Vagina (tissue), 2 donors: ENCODE measurements around the gene SSTR4. TPM values are rescaled to one million over a fixed set of nuclear protein-coding genes. Genes with fewer than 3 reads are reported as not detected.
A peak's percentile ranks its signal among the peaks of the same experiment; 100 is the strongest.

ENCODE experiments used
- DNase-seq, 2 donors: peaks; one replicate each; pipeline ENCODE4 v3.0.0-alpha.2; 2017; ENCODE audit errors: extremely low spot score in 2 of 2
- H3K27ac ChIP-seq: fragments of 200-600 bp; sonication (generic); one replicate; pipeline ENCODE4 v1.5.1; 2019
- H3K27me3 ChIP-seq: fragments of 200-600 bp; sonication (generic); one replicate; pipeline ENCODE4 v1.5.1; 2019
- H3K36me3 ChIP-seq, 2 donors: fragments of 200-600 bp; sonication (generic); one replicate each; pipeline ENCODE4 v1.5.1; 2017 to 2019
- H3K4me1 ChIP-seq: fragments of 200-600 bp; sonication (generic); one replicate; pipeline ENCODE4 v1.5.1; 2019
- H3K4me3 ChIP-seq, 2 donors: fragments of 200-600 bp; sonication (generic); 1 replicate in 1 of 2; 2 replicates in 1 of 2; pipeline ENCODE4 v1.5.1; 2016 to 2019
- H3K9me3 ChIP-seq: fragments of 200-600 bp; sonication (generic); one replicate; pipeline ENCODE4 v1.5.1; 2019
- POLR2A ChIP-seq, 2 donors: fragments of 450-650 bp; IDR thresholded peaks; one replicate each; pipeline ENCODE4 v1.6.1; 2017; ENCODE audit warnings: antibody characterized with exemption in 2 of 2, mild to moderate bottlenecking in 2 of 2, moderate library complexity in 2 of 2
- POLR2AphosphoS5 ChIP-seq, 2 donors: sonication (generic); formaldehyde crosslinking; IDR thresholded peaks; one replicate each; pipeline ENCODE4 v1.9.0; 2017; ENCODE audit warnings: antibody characterized with exemption in 2 of 2, mild to moderate bottlenecking in 2 of 2, low read depth in 1 of 2; ENCODE audit not compliant: insufficient read depth in 1 of 2
- intact Hi-C: fragments of 100-400 bp; cut with DNase I; formaldehyde crosslinking; loops from one replicate; pipeline ENCODE4 v1.15.1; 2023
- total RNA-seq: library from RNA; depleted of rRNA; stranded (reverse); fragments of >200 nt; gene quantifications from one replicate; pipeline ENCODE4 v1.2.3, GENCODE V29; 2016
- TF ChIP-seq, protein P1 (sequence below), 3 experiments: fragments of 450-650 bp in 2 of 3; fragments of 200-600 bp in 1 of 3; sonication (generic) in 1 of 3; IDR thresholded peaks; one replicate each; pipeline ENCODE4 v1.5.1; 2017 to 2019; ENCODE audit warnings: antibody characterized with exemption in 3 of 3, mild to moderate bottlenecking in 2 of 3, moderate library complexity in 2 of 3

The SSTR4 gene
- total RNA-seq, 1 donor from 2014 or later, result not detected

DNA sequence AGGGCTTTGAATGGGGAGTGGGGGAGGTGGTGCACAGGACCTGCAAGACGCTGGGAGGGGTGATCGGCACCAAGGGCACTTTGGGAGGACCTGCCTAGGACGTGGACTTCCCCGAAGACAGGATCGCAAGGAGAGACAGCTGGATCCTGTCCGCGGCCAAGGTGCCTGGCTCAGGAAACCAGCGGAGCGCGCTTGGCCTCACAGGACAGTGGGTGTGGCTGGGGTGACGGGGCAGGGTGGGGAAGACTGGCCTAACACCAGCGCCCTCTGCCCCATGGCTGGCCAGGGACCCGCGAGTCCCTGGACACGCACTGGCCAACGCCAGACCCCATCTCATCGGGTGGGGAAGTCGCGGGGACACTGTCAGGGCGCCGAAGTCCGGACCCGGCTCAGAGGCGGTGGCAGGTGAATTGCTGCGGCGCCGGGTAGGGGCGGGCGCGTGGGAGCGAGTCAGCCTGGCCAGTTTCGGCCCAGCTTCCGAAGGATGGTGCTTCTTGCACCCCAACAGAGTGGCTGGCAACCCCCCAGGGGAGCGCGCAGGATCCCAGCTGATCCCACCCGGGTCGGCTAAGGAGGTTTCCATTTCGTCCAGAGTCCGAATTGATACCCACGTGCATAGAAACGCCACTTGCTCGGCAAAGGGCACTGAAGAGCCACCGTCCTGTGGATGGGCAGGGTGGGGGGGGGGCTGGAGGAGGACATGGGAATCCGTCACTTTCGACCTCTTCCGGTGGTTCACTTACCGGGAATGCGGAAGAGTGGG lies 15.1 kb downstream of the SSTR4 start:
- H3K36me3 ChIP-seq, result no peaks in the 10 kb centered on the region
- DNase-seq, result no peak
- TF ChIP-seq POLR2AphosphoS5 (IDR thresholded peaks at IDR 0.05; ENCODE audit: insufficient read depth in 1 of 2, low read depth in 1 of 2) (peak in 1 of 2 donors; percentile 6), POLR2A (IDR thresholded peaks at IDR 0.05) (no peak)
- TF ChIP-seq, protein P1, sequence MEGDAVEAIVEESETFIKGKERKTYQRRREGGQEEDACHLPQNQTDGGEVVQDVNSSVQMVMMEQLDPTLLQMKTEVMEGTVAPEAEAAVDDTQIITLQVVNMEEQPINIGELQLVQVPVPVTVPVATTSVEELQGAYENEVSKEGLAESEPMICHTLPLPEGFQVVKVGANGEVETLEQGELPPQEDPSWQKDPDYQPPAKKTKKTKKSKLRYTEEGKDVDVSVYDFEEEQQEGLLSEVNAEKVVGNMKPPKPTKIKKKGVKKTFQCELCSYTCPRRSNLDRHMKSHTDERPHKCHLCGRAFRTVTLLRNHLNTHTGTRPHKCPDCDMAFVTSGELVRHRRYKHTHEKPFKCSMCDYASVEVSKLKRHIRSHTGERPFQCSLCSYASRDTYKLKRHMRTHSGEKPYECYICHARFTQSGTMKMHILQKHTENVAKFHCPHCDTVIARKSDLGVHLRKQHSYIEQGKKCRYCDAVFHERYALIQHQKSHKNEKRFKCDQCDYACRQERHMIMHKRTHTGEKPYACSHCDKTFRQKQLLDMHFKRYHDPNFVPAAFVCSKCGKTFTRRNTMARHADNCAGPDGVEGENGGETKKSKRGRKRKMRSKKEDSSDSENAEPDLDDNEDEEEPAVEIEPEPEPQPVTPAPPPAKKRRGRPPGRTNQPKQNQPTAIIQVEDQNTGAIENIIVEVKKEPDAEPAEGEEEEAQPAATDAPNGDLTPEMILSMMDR (IDR thresholded peaks at IDR 0.05), result no peak
- intact Hi-C loops, result loop anchor here (10.0 kb wide), 1 partner anchor 295 kb away; no protein-coding TSS in a partner anchor
- H3K27me3 ChIP-seq, result no peaks in the 10 kb centered on the region
- H3K27ac ChIP-seq, result peak overlapping the region; percentile 67
- H3K4me1 ChIP-seq, result peaks cover 50% of the 10 kb centered on the region
- no peaks in the 10 kb centered on the region for H3K9me3 ChIP-seq
- peak overlapping the region; percentile 48 to 49 for H3K4me3 ChIP-seq

DNA sequence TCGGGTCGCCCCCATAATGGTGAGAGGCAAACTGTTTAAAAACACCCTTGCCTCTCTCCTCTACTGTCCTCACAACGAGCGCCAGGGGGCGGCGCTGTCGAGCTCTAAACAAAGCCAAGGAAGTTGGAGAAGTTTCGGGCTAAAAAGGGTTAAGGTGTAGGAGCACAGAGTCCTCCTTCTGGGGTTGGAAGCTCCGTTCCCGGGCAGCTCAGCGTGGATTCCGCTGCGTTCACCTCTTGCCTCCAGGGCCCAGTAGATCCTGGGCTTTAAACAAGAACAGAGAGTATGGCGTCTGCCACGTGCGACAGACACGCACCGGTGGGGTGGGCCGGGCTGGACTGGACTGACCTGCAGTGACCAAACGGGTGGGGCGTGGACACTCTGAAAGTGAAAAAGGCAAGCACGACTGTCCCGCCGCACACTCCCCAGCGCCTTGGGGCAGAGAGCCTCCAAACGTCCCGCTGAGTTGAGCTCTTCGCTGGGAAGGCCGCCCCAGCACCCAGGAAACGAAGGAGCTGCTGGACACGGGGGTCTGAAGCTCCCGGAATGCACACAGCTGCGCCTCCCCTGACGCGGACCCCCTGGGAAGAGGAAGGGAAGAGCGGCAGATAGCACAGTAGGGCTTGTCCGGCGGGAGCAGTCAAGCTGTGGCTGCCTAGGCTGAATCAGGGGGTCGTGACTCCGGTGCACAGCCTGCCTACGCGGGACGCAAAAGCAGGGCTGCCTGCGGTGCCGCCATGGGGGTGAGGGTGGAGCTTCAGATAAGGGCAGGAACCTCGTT lies 15.9 kb downstream of the SSTR4 start:
- TF ChIP-seq, protein P1 (IDR thresholded peaks at IDR 0.05), result peak; percentile 11 to 62 (median 41)
- TF ChIP-seq POLR2A (IDR thresholded peaks at IDR 0.05) (no peak), POLR2AphosphoS5 (IDR thresholded peaks at IDR 0.05; ENCODE audit: insufficient read depth in 1 of 2, low read depth in 1 of 2) (peak; percentile 44 to 50)
- Histone ChIP-seq H3K9me3 (no peaks in the 10 kb centered on the region), H3K36me3 (no peaks in the 10 kb centered on the region), H3K27ac (peak overlapping the region; percentile 67), H3K4me3 (peak overlapping the region; percentile 48 to 49), H3K4me1 (peaks cover 48% of the 10 kb centered on the region), H3K27me3 (no peaks in the 10 kb centered on the region)
- intact Hi-C loops, result loop anchor here (10.0 kb wide), 1 partner anchor 294 kb away; no protein-coding TSS in a partner anchor
- DNase-seq, result no peak

DNA sequence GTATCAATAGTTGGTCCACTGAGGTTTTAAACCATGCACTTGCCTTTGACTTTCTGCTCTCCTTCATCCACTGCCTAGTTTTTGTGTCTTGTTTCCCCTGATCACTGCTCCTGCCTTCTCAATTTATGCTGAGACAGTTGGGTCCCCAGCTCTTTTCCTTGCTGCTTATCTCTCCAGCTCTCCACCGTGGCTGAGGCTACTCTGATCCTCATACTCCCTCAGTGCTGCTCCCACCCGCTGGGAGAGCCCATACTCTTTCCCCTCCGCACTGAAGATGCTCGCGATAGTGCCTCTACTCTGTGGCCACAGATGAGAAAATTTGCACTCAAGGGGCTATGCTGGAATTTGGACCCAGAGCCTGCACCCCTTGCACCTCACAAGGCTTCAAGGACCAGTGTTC lies 17.8 kb downstream of the SSTR4 start:
- intact Hi-C loops, result loop anchor here (10.0 kb wide), 1 partner anchor 292 kb away; no protein-coding TSS in a partner anchor

DNA sequence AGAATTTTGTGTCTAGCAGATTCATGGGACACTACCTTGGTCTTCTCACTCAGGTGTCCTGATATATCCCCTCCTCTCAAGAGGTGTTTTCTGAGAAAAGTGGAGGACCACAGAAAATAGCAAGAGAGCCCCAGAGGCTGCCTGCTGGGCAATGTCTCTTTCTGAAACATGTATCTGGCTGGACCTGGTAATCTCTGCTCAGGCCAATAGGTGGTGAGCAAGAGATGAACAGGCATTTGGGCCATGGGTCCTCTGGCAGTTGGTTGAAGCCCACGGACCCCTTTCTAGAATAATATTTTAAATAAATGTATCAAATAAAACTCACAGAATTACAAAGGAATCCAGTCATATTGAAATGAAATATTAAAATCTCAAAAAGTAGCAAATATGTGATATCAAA lies 23.1 kb downstream of the SSTR4 start:
- Histone ChIP-seq H3K27ac (no peak overlapping the region), H3K36me3 (no peaks in the 10 kb centered on the region), H3K4me3 (no peak overlapping the region), H3K9me3 (no peaks in the 10 kb centered on the region), H3K4me1 (peaks cover 23% of the 10 kb centered on the region), H3K27me3 (no peaks in the 10 kb centered on the region)
- TF ChIP-seq, protein P1 (IDR thresholded peaks at IDR 0.05), result no peak
- no peak for TF ChIP-seq POLR2AphosphoS5 (IDR thresholded peaks at IDR 0.05; ENCODE audit: insufficient read depth in 1 of 2, low read depth in 1 of 2)
- no peak for TF ChIP-seq POLR2A (IDR thresholded peaks at IDR 0.05)
- DNase-seq, result no peak
- intact Hi-C loops, result loop anchor here (10.0 kb wide), 1 partner anchor 287 kb away; no protein-coding TSS in a partner anchor

More for the DNA sequence above, 17.8 kb downstream of the SSTR4 start:
- no peaks in the 10 kb centered on the region for H3K9me3 ChIP-seq
- TF ChIP-seq, protein P1 (IDR thresholded peaks at IDR 0.05), result no peak
- TF ChIP-seq POLR2A (IDR thresholded peaks at IDR 0.05) (no peak), POLR2AphosphoS5 (IDR thresholded peaks at IDR 0.05; ENCODE audit: insufficient read depth in 1 of 2, low read depth in 1 of 2) (no peak)
- H3K27ac ChIP-seq, result no peak overlapping the region
- peaks cover 37% of the 10 kb centered on the region for H3K4me1 ChIP-seq
- DNase-seq, result no peak
- no peak overlapping the region for H3K4me3 ChIP-seq
- H3K27me3 ChIP-seq, result no peaks in the 10 kb centered on the region
- H3K36me3 ChIP-seq, result no peaks in the 10 kb centered on the region
